Lower leg skin (tissue), 3 donors: ENCODE results near the gene ZC3HAV1.

Experiments
- CTCF ChIP-seq, 3 donors: fragments of 450-650 bp; IDR thresholded peaks; one replicate each; pipeline ENCODE4 v1.5.1; 2016; ENCODE audit warnings: antibody characterized with exemption in 3 of 3, mild to moderate bottlenecking in 3 of 3, moderate library complexity in 2 of 3
- POLR2A ChIP-seq, 2 donors: fragments of 450-650 bp; IDR thresholded peaks; one replicate each; pipeline ENCODE4 v1.6.1; 2016 to 2017; ENCODE audit warnings: antibody characterized with exemption in 2 of 2, mild to moderate bottlenecking in 1 of 2, moderate library complexity in 1 of 2

- no peak for TF ChIP-seq CTCF (IDR thresholded peaks at IDR 0.05)
- no peak for TF ChIP-seq POLR2A (IDR thresholded peaks at IDR 0.05)
These were observed 44.2 kb downstream of the ZC3HAV1 start for GRCh38 chr7:139065323-139065722.
